ENCODE results near the gene SFXN3.

The SFXN3 gene

GRCh38 chr10:101060951-101061623, 30.1 kb downstream of the SFXN3 start:
- peak; percentile 97 for DNase-seq

- no peak for DNase-seq
These were observed 30.7 kb downstream of the SFXN3 start, which contains the start of gene KAZALD1 for GRCh38 chr10:101061624-101062231. Gene KAZALD1 (plus strand): TSS chr10:101061989. CDS start chr10:101062593, 604 bp downstream.

GRCh38 chr10:101062232-101063049, 31.4 kb downstream of the SFXN3 start:
- DNase-seq, result peak; percentile 91

- peak; percentile 94 for DNase-seq
These were observed 32.1 kb downstream of the SFXN3 start for GRCh38 chr10:101063050-101063525.

- peak; percentile 52 for DNase-seq
These were observed 32.7 kb downstream of the SFXN3 start for GRCh38 chr10:101063548-101064414.

GRCh38 chr10:101064415-101065030, 33.5 kb downstream of the SFXN3 start:
- DNase-seq, result no peak

GRCh38 chr10:101065481-101066145, 34.6 kb downstream of the SFXN3 start:
- DNase-seq, result peak; percentile 44

- DNase-seq, result peak; percentile 93
These were observed 35.3 kb downstream of the SFXN3 start for GRCh38 chr10:101066146-101066895.

GRCh38 chr10:101066896-101067355, 35.9 kb downstream of the SFXN3 start:
- peak; percentile 43 for DNase-seq

- DNase-seq, result peak; percentile 94
These were observed 36.5 kb downstream of the SFXN3 start for GRCh38 chr10:101067356-101068083.

- no peak for DNase-seq
These were observed 38.4 kb downstream of the SFXN3 start for GRCh38 chr10:101069441-101069840.

- DNase-seq, result no peak
These were observed 39.1 kb downstream of the SFXN3 start for GRCh38 chr10:101070098-101070497.

- DNase-seq, result peak; percentile 82
These were observed 40.3 kb downstream of the SFXN3 start for GRCh38 chr10:101071267-101071884.

- DNase-seq, result no peak
These were observed 40.9 kb downstream of the SFXN3 start for GRCh38 chr10:101071885-101072433.

GRCh38 chr10:101072923-101073322, 41.9 kb downstream of the SFXN3 start:
- no peak for DNase-seq

GRCh38 chr10:101073631-101074030, 42.6 kb downstream of the SFXN3 start:
- DNase-seq, result no peak

GRCh38 chr10:101075775-101076174, 44.7 kb downstream of the SFXN3 start:
- DNase-seq, result no peak

- DNase-seq, result no peak
These were observed 45.6 kb downstream of the SFXN3 start for GRCh38 chr10:101076630-101077029.

- DNase-seq, result no peak
These were observed 48.8 kb downstream of the SFXN3 start for GRCh38 chr10:101079874-101080273.

All from hematopoietic multipotent progenitor cell treated with erythropoietin and hydrocortisone succinate and interleukin-3 and kit ligand, for 6 days (in vitro differentiated cells).